Suprapubic skin (tissue), 4 donors: ENCODE data around the gene TGFB1. TPM values are rescaled to one million over a fixed set of nuclear protein-coding genes. Genes with fewer than 3 reads are reported as not detected.
A peak's percentile ranks its signal among the peaks of the same experiment; 100 is the strongest.

ENCODE experiments used
- DNase-seq, 2 donors: peaks; one replicate each; pipeline ENCODE4 v3.0.0-alpha.2; 2019; ENCODE audit warnings: low spot score in 2 of 2
- H3K27ac ChIP-seq: fragments of 200-600 bp; sonication (generic); one replicate; pipeline ENCODE4 v1.5.1; 2019
- H3K27me3 ChIP-seq: fragments of 200-600 bp; sonication (generic); one replicate; pipeline ENCODE4 v1.5.1; 2019
- H3K36me3 ChIP-seq: fragments of 200-600 bp; sonication (generic); one replicate; pipeline ENCODE4 v1.5.1; 2019
- H3K4me1 ChIP-seq: fragments of 200-600 bp; sonication (generic); one replicate; pipeline ENCODE4 v1.5.1; 2019
- H3K4me3 ChIP-seq: fragments of 200-600 bp; sonication (generic); one replicate; pipeline ENCODE4 v1.5.1; 2019; ENCODE audit warnings: mild to moderate bottlenecking
- H3K9me3 ChIP-seq: fragments of 200-600 bp; sonication (generic); one replicate; pipeline ENCODE4 v1.5.1; 2019
- EP300 ChIP-seq: sonication (generic); formaldehyde crosslinking; IDR thresholded peaks from one replicate; pipeline ENCODE4 v1.6.1; 2017; ENCODE audit warnings: antibody characterized with exemption
- POLR2A ChIP-seq, 2 donors: fragments of 450-650 bp; IDR thresholded peaks; one replicate each; pipeline ENCODE4 v1.6.1; 2017; ENCODE audit warnings: antibody characterized with exemption in 2 of 2, mild to moderate bottlenecking in 2 of 2, moderate library complexity in 2 of 2
- POLR2AphosphoS5 ChIP-seq, 3 donors: sonication (generic); formaldehyde crosslinking; IDR thresholded peaks; one replicate each; pipeline ENCODE4 v1.6.1; 2017; ENCODE audit warnings: antibody characterized with exemption in 3 of 3
- WGBS: methylation state at CpG from one replicate; pipeline ENCODE4 v1.1.5; 2018; 5-methylcytosine and 5-hydroxymethylcytosine counted together
- total RNA-seq, 4 donors: library from RNA; depleted of rRNA; stranded (reverse); fragments of >200 nt; gene quantifications; one replicate each; pipeline ENCODE4 v1.1.0, GENCODE V29; 2016
- TF ChIP-seq, protein P1 (sequence below), 2 donors: fragments of 200-600 bp in 1 of 2; fragments of 450-650 bp in 1 of 2; sonication (generic) in 1 of 2; IDR thresholded peaks; one replicate each; pipeline ENCODE4 v1.5.1; 2016 to 2019; ENCODE audit warnings: antibody characterized with exemption in 2 of 2, mild to moderate bottlenecking in 1 of 2, moderate library complexity in 1 of 2

TGFB1 gene
- total RNA-seq, 4 donors from 2014 or later: 16.4 to 19.9 (median 17.4) TPM

DNA sequence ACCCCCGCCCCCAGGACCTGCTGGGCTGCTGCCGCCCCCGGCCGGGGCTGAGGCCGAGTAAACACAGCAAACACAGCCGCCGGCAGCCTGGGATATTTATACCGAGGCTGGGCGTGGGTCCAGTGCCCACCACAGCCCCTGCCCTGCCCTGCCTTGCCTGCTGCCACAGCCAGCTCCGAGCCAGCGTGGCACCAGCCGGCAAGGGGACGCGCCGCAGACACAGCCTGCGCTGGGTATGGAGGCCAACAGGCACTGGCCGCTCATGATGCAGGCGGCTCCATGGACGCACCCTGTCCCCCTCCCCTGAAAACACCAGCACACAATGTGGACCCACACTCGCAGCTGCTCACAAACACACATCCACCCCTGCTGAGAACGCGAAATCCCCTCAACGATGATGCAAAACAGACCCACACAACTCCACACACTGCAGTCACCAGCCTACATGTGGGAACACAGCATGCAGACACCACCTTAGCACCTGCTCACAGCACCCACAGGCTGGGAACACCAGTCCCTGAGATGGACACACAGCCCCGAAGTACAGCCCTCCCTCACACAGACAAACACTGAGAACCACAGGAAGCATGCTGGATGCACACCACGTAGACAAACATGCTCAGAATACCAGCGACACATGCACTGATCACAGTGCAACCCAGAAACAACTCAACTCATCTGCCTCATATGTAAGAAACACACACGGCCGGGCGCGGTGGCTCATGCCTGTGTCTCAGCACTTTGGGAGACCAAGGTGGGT lies 27.6 kb downstream of the TGFB1 start:
- TF ChIP-seq, protein P1, sequence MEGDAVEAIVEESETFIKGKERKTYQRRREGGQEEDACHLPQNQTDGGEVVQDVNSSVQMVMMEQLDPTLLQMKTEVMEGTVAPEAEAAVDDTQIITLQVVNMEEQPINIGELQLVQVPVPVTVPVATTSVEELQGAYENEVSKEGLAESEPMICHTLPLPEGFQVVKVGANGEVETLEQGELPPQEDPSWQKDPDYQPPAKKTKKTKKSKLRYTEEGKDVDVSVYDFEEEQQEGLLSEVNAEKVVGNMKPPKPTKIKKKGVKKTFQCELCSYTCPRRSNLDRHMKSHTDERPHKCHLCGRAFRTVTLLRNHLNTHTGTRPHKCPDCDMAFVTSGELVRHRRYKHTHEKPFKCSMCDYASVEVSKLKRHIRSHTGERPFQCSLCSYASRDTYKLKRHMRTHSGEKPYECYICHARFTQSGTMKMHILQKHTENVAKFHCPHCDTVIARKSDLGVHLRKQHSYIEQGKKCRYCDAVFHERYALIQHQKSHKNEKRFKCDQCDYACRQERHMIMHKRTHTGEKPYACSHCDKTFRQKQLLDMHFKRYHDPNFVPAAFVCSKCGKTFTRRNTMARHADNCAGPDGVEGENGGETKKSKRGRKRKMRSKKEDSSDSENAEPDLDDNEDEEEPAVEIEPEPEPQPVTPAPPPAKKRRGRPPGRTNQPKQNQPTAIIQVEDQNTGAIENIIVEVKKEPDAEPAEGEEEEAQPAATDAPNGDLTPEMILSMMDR (IDR thresholded peaks at IDR 0.05): no peak
- no peak for TF ChIP-seq EP300
- TF ChIP-seq POLR2A (IDR thresholded peaks at IDR 0.05): no peak
- no peak for TF ChIP-seq POLR2AphosphoS5 (IDR thresholded peaks at IDR 0.05)
- peak overlapping the region; percentile 33 for H3K4me3 ChIP-seq
- H3K9me3 ChIP-seq: no peaks in the 10 kb centered on the region
- peaks cover 20% of the 10 kb centered on the region for H3K36me3 ChIP-seq
- 62% methylated on average over 9 of the region's 30 CpGs for WGBS
- H3K4me1 ChIP-seq: peaks cover 84% of the 10 kb centered on the region
- H3K27me3 ChIP-seq: no peaks in the 10 kb centered on the region
- no peak for DNase-seq
- peak overlapping the region; percentile 87 for H3K27ac ChIP-seq

DNA sequence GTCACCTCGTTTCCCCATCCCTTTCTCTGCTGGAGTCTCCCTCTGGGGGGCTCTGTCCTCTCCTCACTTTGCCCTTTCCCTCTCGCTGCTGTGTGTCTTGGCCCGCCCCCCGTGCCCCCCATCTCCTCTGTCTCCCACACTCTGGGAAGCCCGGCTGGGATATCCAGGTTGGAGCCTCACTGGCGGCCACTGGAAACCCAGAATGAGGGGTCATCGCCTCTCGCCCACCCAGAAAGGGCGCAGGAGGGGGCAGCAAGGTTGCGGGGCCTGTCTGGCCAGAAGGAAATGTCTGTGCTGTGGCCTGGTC lies 28.1 kb downstream of the TGFB1 start:
- Histone ChIP-seq H3K4me1 (peaks cover 83% of the 10 kb centered on the region), H3K4me3 (peak overlapping the region; percentile 33), H3K27ac (peak overlapping the region; percentile 87), H3K36me3 (peaks cover 20% of the 10 kb centered on the region), H3K9me3 (no peaks in the 10 kb centered on the region), H3K27me3 (no peaks in the 10 kb centered on the region)
- 38% methylated on average over 6 of the region's 10 CpGs for WGBS
- no peak for DNase-seq
- no peak for TF ChIP-seq POLR2A (IDR thresholded peaks at IDR 0.05)
- no peak for TF ChIP-seq POLR2AphosphoS5 (IDR thresholded peaks at IDR 0.05)
- TF ChIP-seq, protein P1 (IDR thresholded peaks at IDR 0.05): no peak
- no peak for TF ChIP-seq EP300

DNA sequence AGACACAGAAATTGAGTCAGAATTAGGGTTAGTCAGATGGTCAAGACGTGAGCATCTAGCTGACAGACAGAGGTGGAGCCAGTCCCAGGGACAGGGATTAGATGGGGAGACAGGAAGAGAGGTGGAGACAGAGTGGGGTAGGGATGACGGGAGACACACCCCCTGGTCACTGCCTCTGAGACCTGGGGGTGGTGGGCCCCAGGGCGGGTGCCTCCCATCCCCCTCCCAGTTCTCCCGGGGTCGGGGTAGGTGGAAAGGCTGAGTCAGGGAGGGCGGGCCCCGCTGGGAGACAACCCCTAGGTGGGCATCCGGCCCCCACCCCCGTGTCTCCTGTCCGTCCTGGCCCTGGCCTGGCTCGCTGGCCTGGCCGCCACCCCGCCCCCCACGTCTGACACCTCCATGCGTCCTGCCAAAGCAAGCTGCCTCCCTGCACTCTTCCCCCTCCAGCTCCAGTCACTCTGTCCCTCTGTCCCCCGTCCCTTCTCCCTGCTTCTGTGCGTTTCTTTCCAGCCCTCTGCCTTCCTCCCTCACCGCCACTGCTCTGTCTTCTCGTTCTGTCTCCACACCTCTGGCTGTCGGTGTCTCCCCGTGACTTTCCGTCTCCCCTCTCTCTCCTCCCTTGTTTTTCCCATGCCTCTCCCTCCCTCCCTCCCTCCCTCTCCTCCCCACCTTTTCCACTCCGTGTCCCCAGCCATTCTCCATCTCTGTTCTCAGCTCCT lies 28.6 kb downstream of the TGFB1 start:
- TF ChIP-seq, protein P1 (IDR thresholded peaks at IDR 0.05): no peak
- Histone ChIP-seq H3K27ac (peak overlapping the region; percentile 87), H3K4me3 (peak overlapping the region; percentile 33), H3K4me1 (peaks cover 83% of the 10 kb centered on the region), H3K9me3 (no peaks in the 10 kb centered on the region), H3K36me3 (peaks cover 20% of the 10 kb centered on the region), H3K27me3 (no peaks in the 10 kb centered on the region)
- no peak for DNase-seq
- WGBS: 21% methylated on average over 20 of the region's 23 CpGs

DNA sequence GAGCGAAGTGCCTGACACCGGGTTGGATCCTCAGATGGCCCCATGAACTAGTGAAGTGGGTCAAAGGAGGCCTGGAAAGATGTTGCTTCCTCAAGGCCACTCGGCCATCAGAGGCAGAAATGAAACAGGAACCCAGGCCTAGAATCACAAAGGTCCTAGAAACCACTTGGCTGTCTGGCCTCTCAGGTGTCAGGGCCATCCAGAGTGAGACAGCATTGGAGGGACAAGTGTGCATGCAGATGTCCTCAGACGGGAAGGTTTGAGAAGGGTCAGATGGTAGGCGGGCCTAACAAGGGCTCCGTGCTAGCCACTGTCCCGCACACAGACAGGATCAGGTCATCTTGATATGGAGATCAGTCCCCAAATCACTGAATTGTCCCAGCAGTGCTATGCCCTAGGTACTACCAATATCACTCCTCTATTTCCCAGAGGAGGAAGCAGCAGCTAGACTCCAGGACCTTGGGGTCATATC lies 29.5 kb downstream of the TGFB1 start:
- H3K27ac ChIP-seq: peak overlapping the region; percentile 87
- TF ChIP-seq EP300: no peak
- TF ChIP-seq, protein P1 (IDR thresholded peaks at IDR 0.05): no peak
- TF ChIP-seq POLR2AphosphoS5 (IDR thresholded peaks at IDR 0.05): no peak
- no peak for TF ChIP-seq POLR2A (IDR thresholded peaks at IDR 0.05)
- H3K27me3 ChIP-seq: no peaks in the 10 kb centered on the region
- peaks cover 83% of the 10 kb centered on the region for H3K4me1 ChIP-seq
- H3K9me3 ChIP-seq: no peaks in the 10 kb centered on the region
- WGBS: 60% methylated on average over 7 of the region's 7 CpGs
- H3K4me3 ChIP-seq: no peak overlapping the region
- DNase-seq: no peak
- H3K36me3 ChIP-seq: peaks cover 25% of the 10 kb centered on the region

DNA sequence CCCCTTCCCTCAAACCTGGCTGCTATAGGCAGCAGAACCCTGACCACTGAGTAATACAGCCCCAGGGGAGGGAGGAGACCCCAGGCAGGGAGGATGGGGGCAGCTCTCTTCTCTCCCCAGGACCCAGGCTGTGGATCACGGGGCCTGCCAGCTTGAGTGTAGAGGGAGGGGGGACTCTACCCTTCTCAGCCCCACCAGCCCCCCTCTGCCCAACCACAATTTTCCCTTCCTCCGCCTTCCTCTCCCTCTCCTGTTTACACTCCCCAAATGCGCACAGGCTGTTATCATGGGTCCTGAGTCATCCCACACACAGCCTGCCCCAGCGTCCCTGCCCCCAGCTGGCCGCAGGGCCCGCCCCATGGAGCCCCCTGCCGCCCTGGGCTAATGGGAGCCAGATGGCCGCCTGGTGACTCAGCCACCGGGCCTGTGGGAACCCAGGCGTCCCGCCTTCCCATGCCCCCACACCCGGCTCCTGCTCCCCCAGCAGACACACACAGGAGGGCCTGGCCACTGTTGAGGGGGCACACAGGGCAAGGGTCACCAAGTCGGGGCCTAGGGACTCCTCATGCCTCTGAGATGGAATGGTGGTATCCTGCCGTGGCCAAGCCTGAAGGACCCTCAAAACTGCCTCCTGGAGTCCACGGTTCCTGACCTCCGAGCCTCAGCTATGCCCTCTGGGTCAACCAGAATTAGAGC lies 30.1 kb downstream of the TGFB1 start:
- Histone ChIP-seq H3K9me3 (no peaks in the 10 kb centered on the region), H3K4me1 (peaks cover 76% of the 10 kb centered on the region), H3K27ac (peak overlapping the region; percentile 87), H3K27me3 (no peaks in the 10 kb centered on the region), H3K4me3 (no peak overlapping the region), H3K36me3 (peaks cover 32% of the 10 kb centered on the region)
- peak in 1 of 2 donors; percentile 89 for DNase-seq
- 29% methylated on average over 6 of the region's 16 CpGs for WGBS
- TF ChIP-seq POLR2A (IDR thresholded peaks at IDR 0.05) (no peak), POLR2AphosphoS5 (IDR thresholded peaks at IDR 0.05) (no peak), EP300 (no peak)
- TF ChIP-seq, protein P1 (IDR thresholded peaks at IDR 0.05): no peak
